ENCODE measurements around the gene FAM210A. TPM values are rescaled to one million over a fixed set of nuclear protein-coding genes. Genes with fewer than 3 reads are reported as not detected.

Gene FAM210A
- total RNA-seq, 1 experiment from 2014 or later: 52.7 TPM

DNA sequence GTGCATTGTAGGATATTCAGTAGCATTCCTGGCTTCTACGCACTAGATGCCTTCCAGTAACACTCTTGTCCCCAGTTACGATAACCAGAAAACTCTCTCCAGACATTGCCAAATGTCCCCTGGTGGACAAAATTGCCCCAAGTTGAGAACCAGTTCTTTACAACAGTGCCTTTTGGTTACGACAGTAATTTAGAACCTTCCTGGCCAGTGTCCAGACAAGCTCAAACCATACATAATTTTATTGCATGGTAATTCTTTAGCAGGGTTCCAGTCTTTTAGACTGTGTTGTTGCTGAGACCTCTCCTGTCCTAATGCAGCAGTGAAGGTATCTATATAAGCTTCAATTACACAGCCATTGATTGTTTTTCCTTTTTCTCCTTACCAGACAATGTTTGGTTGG, 20.3 kb upstream of the FAM210A start:
- Histone ChIP-seq H3F3A (ENCODE audit: low read length, unreplicated experiment) (no peaks in the 10 kb centered on the region), H2AFZ (ENCODE audit: low read length) (no peak overlapping the region), H3K27me3 (ENCODE audit: low read length) (no peaks in the 10 kb centered on the region), H3K9ac (ENCODE audit: low read length) (no peak overlapping the region), H3K9me2 (replicated peaks; ENCODE audit: low read length) (no peaks in the 10 kb centered on the region), H3K4me1 (ENCODE audit: insufficient read depth, low read length) (no peaks in the 10 kb centered on the region), H3K4me2 (ENCODE audit: low read length) (no peak overlapping the region), H3K36me3 (ENCODE audit: low read depth, low read length) (peaks cover 47% of the 10 kb centered on the region), H3K79me2 (ENCODE audit: low read length) (no peaks in the 10 kb centered on the region), H3K4me3 (ENCODE audit: low read length) (no peak overlapping the region), H4K20me1 (ENCODE audit: low read length) (no peaks in the 10 kb centered on the region), H3K9me3 (ENCODE audit: low read length) (no peaks in the 10 kb centered on the region), H3K27ac (ENCODE audit: low read length) (no peak overlapping the region)
- POLR2A ChIA-PET (ENCODE audit: unreplicated experiment): no interaction called here
- intact Hi-C loops (cut with micrococcal nuclease): no loop called here
- BruUV-seq (replicated peaks): no TSS peak
- CTCF ChIA-PET: no interaction called here
- ATAC-seq: no peak
- TF ChIP-seq EZH2 (IDR thresholded peaks at IDR 0.05; ENCODE audit: low read length, unreplicated experiment) (no peak), EZH2phosphoT487 (IDR thresholded peaks at IDR 0.05; ENCODE audit: borderline replicate concordance, low read length) (no peak)
- TF ChIP-seq, protein P1, sequence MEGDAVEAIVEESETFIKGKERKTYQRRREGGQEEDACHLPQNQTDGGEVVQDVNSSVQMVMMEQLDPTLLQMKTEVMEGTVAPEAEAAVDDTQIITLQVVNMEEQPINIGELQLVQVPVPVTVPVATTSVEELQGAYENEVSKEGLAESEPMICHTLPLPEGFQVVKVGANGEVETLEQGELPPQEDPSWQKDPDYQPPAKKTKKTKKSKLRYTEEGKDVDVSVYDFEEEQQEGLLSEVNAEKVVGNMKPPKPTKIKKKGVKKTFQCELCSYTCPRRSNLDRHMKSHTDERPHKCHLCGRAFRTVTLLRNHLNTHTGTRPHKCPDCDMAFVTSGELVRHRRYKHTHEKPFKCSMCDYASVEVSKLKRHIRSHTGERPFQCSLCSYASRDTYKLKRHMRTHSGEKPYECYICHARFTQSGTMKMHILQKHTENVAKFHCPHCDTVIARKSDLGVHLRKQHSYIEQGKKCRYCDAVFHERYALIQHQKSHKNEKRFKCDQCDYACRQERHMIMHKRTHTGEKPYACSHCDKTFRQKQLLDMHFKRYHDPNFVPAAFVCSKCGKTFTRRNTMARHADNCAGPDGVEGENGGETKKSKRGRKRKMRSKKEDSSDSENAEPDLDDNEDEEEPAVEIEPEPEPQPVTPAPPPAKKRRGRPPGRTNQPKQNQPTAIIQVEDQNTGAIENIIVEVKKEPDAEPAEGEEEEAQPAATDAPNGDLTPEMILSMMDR (conservative IDR thresholded peaks at IDR 0.05; ENCODE audit: low read depth, low read length): no peak
- DNase-seq: no peak

DNA sequence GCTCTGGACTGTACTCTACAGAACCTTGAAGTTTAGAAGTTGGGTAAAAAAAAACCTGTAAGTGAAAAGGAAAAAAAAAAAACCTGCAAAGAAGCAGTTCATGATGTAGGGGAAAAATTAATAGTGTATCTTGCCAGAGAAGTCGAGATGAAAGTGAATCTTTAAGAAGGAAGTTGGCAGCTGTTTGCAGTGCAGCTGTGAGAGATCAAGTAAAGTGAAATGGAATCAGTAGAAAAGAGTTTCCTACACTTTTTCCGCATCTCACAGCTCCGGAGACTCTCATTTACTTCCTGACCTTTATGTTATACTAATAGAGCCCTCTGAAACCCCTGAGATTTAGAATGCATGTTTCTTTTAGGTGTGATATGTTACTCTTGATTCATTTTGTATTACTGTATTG, 19.3 kb upstream of the FAM210A start:
- ChIA-PET POLR2A (ENCODE audit: unreplicated experiment) (no interaction called here), CTCF (no interaction called here)
- no TSS peak for BruUV-seq (replicated peaks)
- Histone ChIP-seq H3K9me2 (replicated peaks; ENCODE audit: low read length) (no peaks in the 10 kb centered on the region), H3K4me1 (ENCODE audit: insufficient read depth, low read length) (no peaks in the 10 kb centered on the region), H3K27me3 (ENCODE audit: low read length) (no peaks in the 10 kb centered on the region), H3F3A (ENCODE audit: low read length, unreplicated experiment) (no peaks in the 10 kb centered on the region), H3K79me2 (ENCODE audit: low read length) (no peaks in the 10 kb centered on the region), H3K9ac (ENCODE audit: low read length) (no peak overlapping the region), H3K27ac (ENCODE audit: low read length) (no peak overlapping the region), H2AFZ (ENCODE audit: low read length) (no peak overlapping the region), H3K4me2 (ENCODE audit: low read length) (no peak overlapping the region), H3K9me3 (ENCODE audit: low read length) (no peaks in the 10 kb centered on the region), H3K4me3 (ENCODE audit: low read length) (no peak overlapping the region), H4K20me1 (ENCODE audit: low read length) (no peaks in the 10 kb centered on the region), H3K36me3 (ENCODE audit: low read depth, low read length) (peaks cover 56% of the 10 kb centered on the region)
- intact Hi-C loops (cut with micrococcal nuclease): no loop called here
- no peak for ATAC-seq
- TF ChIP-seq EZH2phosphoT487 (IDR thresholded peaks at IDR 0.05; ENCODE audit: borderline replicate concordance, low read length): no peak
- TF ChIP-seq, protein P1 (conservative IDR thresholded peaks at IDR 0.05; ENCODE audit: low read depth, low read length): no peak
- no peak for TF ChIP-seq EZH2 (IDR thresholded peaks at IDR 0.05; ENCODE audit: low read length, unreplicated experiment)
- no peak for DNase-seq

DNA sequence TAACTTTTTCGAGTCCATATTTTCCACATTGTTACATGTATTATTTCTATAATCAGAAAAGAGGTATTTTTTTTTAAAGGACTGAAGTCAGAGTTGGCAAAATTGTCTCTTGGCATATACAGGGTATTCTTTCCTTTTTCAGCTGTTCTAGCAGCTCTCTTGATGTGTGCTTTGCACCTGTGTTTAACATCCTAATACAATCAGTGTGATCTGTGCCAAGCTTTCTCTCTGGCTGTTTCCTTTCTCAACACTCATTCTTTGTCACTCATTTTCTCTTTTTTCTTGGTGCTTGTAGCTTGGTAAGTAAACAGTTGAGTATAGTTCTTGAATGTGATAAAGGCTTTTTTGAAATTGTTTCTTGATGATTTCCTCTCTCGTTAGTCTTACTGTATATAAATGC, 9.3 kb upstream of the FAM210A start:
- peaks cover 2% of the 10 kb centered on the region; the same call in 1 of the 2 replicates for H4K20me1 ChIP-seq (ENCODE audit: low read length)
- H3F3A ChIP-seq (ENCODE audit: low read length, unreplicated experiment): no peaks in the 10 kb centered on the region
- H3K27me3 ChIP-seq (ENCODE audit: low read length): no peaks in the 10 kb centered on the region
- no peak overlapping the region for H3K27ac ChIP-seq (ENCODE audit: low read length)
- TF ChIP-seq, protein P1 (conservative IDR thresholded peaks at IDR 0.05; ENCODE audit: low read depth, low read length): no peak
- TF ChIP-seq EZH2 (IDR thresholded peaks at IDR 0.05; ENCODE audit: low read length, unreplicated experiment) (no peak), EZH2phosphoT487 (IDR thresholded peaks at IDR 0.05; ENCODE audit: borderline replicate concordance, low read length) (no peak)
- H3K4me2 ChIP-seq (ENCODE audit: low read length): no peak overlapping the region
- intact Hi-C loops (cut with micrococcal nuclease): no loop called here
- no peak overlapping the region for H3K4me3 ChIP-seq (ENCODE audit: low read length)
- H3K36me3 ChIP-seq (ENCODE audit: low read depth, low read length): peaks cover 54% of the 10 kb centered on the region
- H3K79me2 ChIP-seq (ENCODE audit: low read length): peaks cover 22% of the 10 kb centered on the region
- ChIA-PET POLR2A (ENCODE audit: unreplicated experiment) (no interaction called here), CTCF (no interaction called here)
- ATAC-seq (no peak), DNase-seq (no peak)
- no peaks in the 10 kb centered on the region for H3K4me1 ChIP-seq (ENCODE audit: insufficient read depth, low read length)
- no TSS peak for BruUV-seq (replicated peaks)
- H2AFZ ChIP-seq (ENCODE audit: low read length): no peak overlapping the region
- H3K9ac ChIP-seq (ENCODE audit: low read length): no peak overlapping the region
- no peaks in the 10 kb centered on the region for H3K9me3 ChIP-seq (ENCODE audit: low read length)
- H3K9me2 ChIP-seq (replicated peaks; ENCODE audit: low read length): no peaks in the 10 kb centered on the region
